SK-N-SH (cell line): ENCODE results near the gene TGFB2. TPM values are rescaled to one million over a fixed set of nuclear protein-coding genes. Genes with fewer than 3 reads are reported as not detected.

Experiments
- CTCF ChIA-PET: fragments of 300-600, 350-600 bp; formaldehyde crosslinking; extraction: SDS; loops from one replicate; lab custom pipeline; 2021; lab: Yijun Ruan, JAX
- POLR2A ChIA-PET: fragments of 350-600 bp; sonication (Branson Sonifier 250); formaldehyde crosslinking; extraction: SDS; loops from one replicate; lab custom pipeline; 2020; ENCODE audit warnings: antibody characterized with exemption, inconsistent platforms; lab: Yijun Ruan, JAX
- DNase-seq: peaks from one replicate; pipeline ENCODE4 v3.0.0; 2012
- H2AFZ ChIP-seq: fragments of 200-600 bp; sonication (generic); 2 replicates; pipeline ENCODE4 v1.8.1; 2016; ENCODE audit warnings: antibody characterized with exemption, mild to moderate bottlenecking, low read depth
- H3F3A ChIP-seq: fragments of 200-600 bp; sonication (generic); replicated peaks from 2 replicates; pipeline ENCODE3; 2016; ENCODE audit warnings: antibody characterized with exemption, mild to moderate bottlenecking; ENCODE audit not compliant: insufficient read depth
- H3K27ac ChIP-seq, 2 experiments: fragments of 200-500 bp in 1 of 2; fragments of 200-600 bp in 1 of 2; sonication (Bioruptor generic) in 1 of 2; sonication (generic), shearing (Covaris generic) in 1 of 2; 2 replicates each; pipeline versions ENCODE4 v1.5.1 to v1.6.1; 2014 to 2016; ENCODE audit warnings: low read depth in 2 of 2, inconsistent platforms in 1 of 2, low read length in 1 of 2, mild to moderate bottlenecking in 1 of 2, mixed read lengths in 1 of 2
- H3K27me3 ChIP-seq: fragments of 200-600 bp; sonication (generic), shearing (Covaris generic); 2 replicates; pipeline ENCODE4 v1.6.1; 2016; ENCODE audit warnings: mixed run types; ENCODE audit not compliant: insufficient read depth
- H3K36me3 ChIP-seq, 2 experiments: fragments of 200-500 bp in 1 of 2; fragments of 200-600 bp in 1 of 2; sonication (Bioruptor generic) in 1 of 2; sonication (generic) in 1 of 2; replicated peaks in 1 of 2; 2 replicates each; pipeline versions ENCODE3 to v1.5.1; 2014 to 2016; ENCODE audit warnings: low read length in 1 of 2, mild to moderate bottlenecking in 1 of 2; ENCODE audit not compliant: insufficient read depth in 2 of 2, control insufficient read depth in 1 of 2
- H3K4me1 ChIP-seq, 2 experiments: fragments of 200-500 bp in 1 of 2; fragments of 200-600 bp in 1 of 2; sonication (Bioruptor generic) in 1 of 2; sonication (generic), shearing (Covaris generic) in 1 of 2; 2 replicates each; pipeline versions ENCODE4 v1.5.1 to v1.6.1; 2014 to 2016; ENCODE audit warnings: low read depth in 1 of 2, low read length in 1 of 2, mixed run types in 1 of 2; ENCODE audit not compliant: insufficient read depth in 2 of 2, control insufficient read depth in 1 of 2
- H3K4me2 ChIP-seq: fragments of 200-600 bp; sonication (generic), shearing (Covaris generic); 2 replicates; pipeline ENCODE4 v1.6.1; 2017; ENCODE audit warnings: mixed run types
- H3K4me3 ChIP-seq, 2 experiments: fragments of 200-500 bp in 1 of 2; fragments of 200-600 bp in 1 of 2; sonication (Bioruptor generic) in 1 of 2; sonication (generic), shearing (Covaris generic) in 1 of 2; 2 replicates each; pipeline versions ENCODE4 v1.5.1 to v1.8.1; 2014 to 2016; ENCODE audit warnings: low read depth in 2 of 2, inconsistent platforms in 1 of 2, low read length in 1 of 2, mild to moderate bottlenecking in 1 of 2, mixed read lengths in 1 of 2, moderate library complexity in 1 of 2
- H3K79me2 ChIP-seq: fragments of 200-600 bp; sonication (generic); 2 replicates; pipeline ENCODE4 v1.8.1; 2017; ENCODE audit warnings: mild to moderate bottlenecking; ENCODE audit not compliant: insufficient read depth
- H3K9ac ChIP-seq: fragments of 200-600 bp; sonication (generic); 2 replicates; pipeline ENCODE4 v1.6.1; 2017; ENCODE audit warnings: mixed run types
- H3K9me2 ChIP-seq: fragments of 200-600 bp; sonication (generic); 2 replicates; pipeline ENCODE4 v1.6.1; 2017; ENCODE audit warnings: mixed run types
- H3K9me3 ChIP-seq: fragments of 200-600 bp; sonication (generic); 2 replicates; pipeline ENCODE4 v1.6.1; 2017; ENCODE audit warnings: mixed run types, mild to moderate bottlenecking, moderate library complexity
- H4K20me1 ChIP-seq: fragments of 200-600 bp; sonication (generic); 2 replicates; pipeline ENCODE4 v1.6.1; 2017; ENCODE audit warnings: mild to moderate bottlenecking, mixed run types; ENCODE audit not compliant: insufficient read depth
- EP300 ChIP-seq, 2 experiments: IDR thresholded peaks; 2 replicates each; pipeline versions ENCODE4 v1.4.0 to v1.6.1; 2012; ENCODE audit warnings: borderline replicate concordance in 1 of 2, low read depth in 1 of 2, low read length in 1 of 2
- EZH2phosphoT487 ChIP-seq: fragments of 200-600 bp; sonication (generic); IDR thresholded peaks from 2 replicates; pipeline ENCODE4 v1.6.1; 2017; ENCODE audit warnings: low read depth, mixed run types, mild to moderate bottlenecking, antibody characterized with exemption, moderate library complexity, borderline replicate concordance
- FOXJ3 ChIP-seq: sonication (generic); formaldehyde crosslinking; IDR thresholded peaks from 2 replicates; pipeline ENCODE4 v1.5.1; 2020; ENCODE audit warnings: mild to moderate bottlenecking, missing genetic modification reagents
- FOXM1 ChIP-seq: IDR thresholded peaks from 2 replicates; pipeline ENCODE4 v1.4.0; 2012; ENCODE audit warnings: low read depth, mild to moderate bottlenecking
- GABPA ChIP-seq: IDR thresholded peaks from 2 replicates; pipeline ENCODE4 v1.4.0; 2012; ENCODE audit warnings: low read depth, mild to moderate bottlenecking
- MEF2A ChIP-seq: IDR thresholded peaks from 2 replicates; pipeline ENCODE4 v1.4.0; 2012; ENCODE audit warnings: low read depth, borderline replicate concordance
- MXI1 ChIP-seq: IDR thresholded peaks from 2 replicates; pipeline ENCODE4 v1.6.1; 2012; ENCODE audit warnings: mild to moderate bottlenecking, low read depth, low read length, improper control_type of control experiment
- NFIC ChIP-seq: IDR thresholded peaks from 2 replicates; pipeline ENCODE4 v1.4.0; 2012; ENCODE audit warnings: borderline replicate concordance
- RCOR1 ChIP-seq: fragments of 150-350 bp; IDR thresholded peaks from 2 replicates; pipeline ENCODE4 v1.6.1; 2017; ENCODE audit warnings: antibody characterized with exemption, low read length
- RFX5 ChIP-seq: IDR thresholded peaks from 2 replicates; pipeline ENCODE4 v1.6.1; 2012; ENCODE audit warnings: mild to moderate bottlenecking, improper control_type of control experiment, low read length
- SIN3A ChIP-seq: IDR thresholded peaks from 2 replicates; pipeline ENCODE4 v1.6.1; 2012; ENCODE audit warnings: low read depth, mild to moderate bottlenecking, low read length, moderate library complexity, borderline replicate concordance
- TAF1 ChIP-seq: IDR thresholded peaks from 2 replicates; pipeline ENCODE4 v1.6.1; 2012; ENCODE audit warnings: low read depth, mild to moderate bottlenecking, low read length, moderate library complexity, borderline replicate concordance
- TCF12 ChIP-seq: IDR thresholded peaks from 2 replicates; pipeline ENCODE4 v1.4.0; 2012
- WGBS: methylation state at CpG from one replicate; pipeline ENCODE4 v1.1.6; 2017; ENCODE audit warnings: low lambda C conversion rate; 5-methylcytosine and 5-hydroxymethylcytosine counted together
- polyA plus RNA-seq, 3 experiments: library from polyadenylated mRNA; depleted of rRNA; stranded (reverse); fragments of >200 nt; gene quantifications; 2 replicates each; pipeline ENCODE4 v1.2.3, GENCODE V29; 2012
- TF ChIP-seq, protein P1 (sequence below): IDR thresholded peaks from 2 replicates; pipeline ENCODE4; 2012
- TF ChIP-seq, protein P2 (sequence below): IDR thresholded peaks from 2 replicates; pipeline ENCODE4 v1.4.0; 2012; ENCODE audit warnings: low read depth, borderline replicate concordance
- TF ChIP-seq, protein P3 (sequence below): IDR thresholded peaks from 2 replicates; pipeline ENCODE4 v1.4.0; 2012; ENCODE audit warnings: low read depth
- TF ChIP-seq, protein P4 (sequence below): fragments of 200-600 bp; sonication (generic); IDR thresholded peaks from 2 replicates; pipeline ENCODE4 v1.6.1; 2017; ENCODE audit warnings: antibody characterized with exemption, mild to moderate bottlenecking, moderate library complexity
- TF ChIP-seq, protein P5 (sequence below): IDR thresholded peaks from 2 replicates; pipeline ENCODE4 v1.4.0; 2012; ENCODE audit warnings: low read depth, borderline replicate concordance

The TGFB2 gene
- polyA plus RNA-seq, 1 of the 3 experiments (the other 2 are of a cell fraction) = 2.4 TPM

DNA sequence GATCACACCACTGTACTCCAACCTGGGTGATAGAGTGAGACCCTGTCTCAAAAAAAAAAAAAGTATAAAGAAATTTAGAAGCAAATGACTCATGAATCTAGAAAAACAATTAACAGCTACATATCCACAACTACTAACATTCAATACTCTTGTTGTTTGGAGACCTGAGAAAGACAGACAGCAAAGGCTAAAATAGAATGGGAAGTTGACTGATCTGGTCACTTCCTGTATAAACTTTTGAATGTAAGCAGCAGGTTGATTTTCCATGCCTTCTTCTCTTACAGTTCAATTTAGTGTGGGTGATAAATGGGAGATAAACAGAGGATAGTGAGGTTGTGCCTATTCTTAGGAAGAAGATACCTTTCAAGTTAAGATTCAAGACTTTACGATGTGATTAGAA lies 85.2 kb downstream of the TGFB2 start:
- DNase-seq = no peak
- no peak for TF ChIP-seq EZH2phosphoT487
- TF ChIP-seq, protein P1, sequence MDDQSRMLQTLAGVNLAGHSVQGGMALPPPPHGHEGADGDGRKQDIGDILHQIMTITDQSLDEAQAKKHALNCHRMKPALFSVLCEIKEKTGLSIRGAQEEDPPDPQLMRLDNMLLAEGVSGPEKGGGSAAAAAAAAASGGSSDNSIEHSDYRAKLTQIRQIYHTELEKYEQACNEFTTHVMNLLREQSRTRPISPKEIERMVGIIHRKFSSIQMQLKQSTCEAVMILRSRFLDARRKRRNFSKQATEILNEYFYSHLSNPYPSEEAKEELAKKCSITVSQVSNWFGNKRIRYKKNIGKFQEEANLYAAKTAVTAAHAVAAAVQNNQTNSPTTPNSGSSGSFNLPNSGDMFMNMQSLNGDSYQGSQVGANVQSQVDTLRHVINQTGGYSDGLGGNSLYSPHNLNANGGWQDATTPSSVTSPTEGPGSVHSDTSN = no peak
- no peak for TF ChIP-seq TCF12
- no peak for TF ChIP-seq GABPA
- TF ChIP-seq, protein P2, sequence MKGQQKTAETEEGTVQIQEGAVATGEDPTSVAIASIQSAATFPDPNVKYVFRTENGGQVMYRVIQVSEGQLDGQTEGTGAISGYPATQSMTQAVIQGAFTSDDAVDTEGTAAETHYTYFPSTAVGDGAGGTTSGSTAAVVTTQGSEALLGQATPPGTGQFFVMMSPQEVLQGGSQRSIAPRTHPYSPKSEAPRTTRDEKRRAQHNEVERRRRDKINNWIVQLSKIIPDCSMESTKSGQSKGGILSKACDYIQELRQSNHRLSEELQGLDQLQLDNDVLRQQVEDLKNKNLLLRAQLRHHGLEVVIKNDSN = no peak
- TF ChIP-seq NFIC = no peak
- TF ChIP-seq MEF2A = no peak
- TF ChIP-seq, protein P3, sequence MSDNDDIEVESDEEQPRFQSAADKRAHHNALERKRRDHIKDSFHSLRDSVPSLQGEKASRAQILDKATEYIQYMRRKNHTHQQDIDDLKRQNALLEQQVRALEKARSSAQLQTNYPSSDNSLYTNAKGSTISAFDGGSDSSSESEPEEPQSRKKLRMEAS = no peak
- no peak for TF ChIP-seq MXI1
- TF ChIP-seq SIN3A = no peak
- no peak for TF ChIP-seq EP300 (IDR thresholded peaks at IDR 0.05; ENCODE audit: borderline replicate concordance in 1 of 2, low read depth in 1 of 2, low read length in 1 of 2)
- no peak for TF ChIP-seq RCOR1
- no peak for TF ChIP-seq FOXM1
- no peak for TF ChIP-seq FOXJ3 (CRISPR knock-in tag)
- TF ChIP-seq TAF1 = no peak
- no peak overlapping the region for H3K27ac ChIP-seq
- H3K4me3 ChIP-seq = no peak overlapping the region
- H3K9ac ChIP-seq = no peak overlapping the region
- H3K9me3 ChIP-seq = no peaks in the 10 kb centered on the region
- peaks cover 0 to 7% of the 10 kb centered on the region in 2 experiments for H3K36me3 ChIP-seq
- peaks cover 7% of the 10 kb centered on the region for H3F3A ChIP-seq
- H3K27me3 ChIP-seq = no peaks in the 10 kb centered on the region
- H3K4me1 ChIP-seq = peaks cover 0 to 12% of the 10 kb centered on the region in 2 experiments; a peak in 2 of 4 replicates
- no peaks in the 10 kb centered on the region for H3K79me2 ChIP-seq
- ChIA-PET CTCF (no interaction called here), POLR2A (no interaction called here)
- no peak overlapping the region for H3K4me2 ChIP-seq
- WGBS = 93% methylated on average over 1 of the region's 1 CpG
- no peaks in the 10 kb centered on the region for H4K20me1 ChIP-seq
- H2AFZ ChIP-seq = no peak overlapping the region
- H3K9me2 ChIP-seq = no peaks in the 10 kb centered on the region

DNA sequence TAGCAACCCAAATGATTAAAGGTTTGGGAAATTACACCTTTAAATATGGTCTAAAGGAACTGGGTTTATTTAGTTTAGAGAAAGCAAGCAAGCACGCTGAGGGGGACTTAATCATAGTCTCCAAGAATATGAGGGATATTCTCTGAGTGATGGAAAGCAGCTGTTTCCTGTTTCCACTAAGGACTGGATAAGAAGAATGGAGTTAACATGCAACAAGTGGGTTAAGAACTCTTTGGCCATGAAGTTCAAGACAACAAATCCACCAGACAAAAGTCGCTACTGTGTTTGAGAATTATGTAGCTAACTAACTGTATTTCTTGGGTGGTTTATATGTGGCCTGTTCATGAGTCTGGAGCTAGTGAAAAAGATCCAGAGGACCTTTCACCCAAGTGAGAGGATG lies 85.7 kb downstream of the TGFB2 start:
- no peak overlapping the region for H3K4me2 ChIP-seq
- no peak overlapping the region for H3K9ac ChIP-seq

More for the DNA sequence above, 85.7 kb downstream of the TGFB2 start:
- Histone ChIP-seq H3K9me3 (no peaks in the 10 kb centered on the region), H3K4me1 (peaks cover 0 to 12% of the 10 kb centered on the region in 2 experiments; a peak in 2 of 4 replicates), H4K20me1 (no peaks in the 10 kb centered on the region), H3K79me2 (no peaks in the 10 kb centered on the region), H3K36me3 (peaks cover 0 to 7% of the 10 kb centered on the region in 2 experiments), H2AFZ (no peak overlapping the region), H3K27ac (no peak overlapping the region), H3F3A (peaks cover 7% of the 10 kb centered on the region), H3K9me2 (no peaks in the 10 kb centered on the region), H3K27me3 (no peaks in the 10 kb centered on the region), H3K4me3 (no peak overlapping the region)
- ChIA-PET CTCF (interaction anchor here (1.1 kb wide), 1 partner anchor 22 kb away, joined by 3 read pairs; no protein-coding TSS in a partner anchor), POLR2A (no interaction called here)
- no peak for DNase-seq
- WGBS = 87% methylated on average over 2 of the region's 2 CpGs
- no peak for TF ChIP-seq MEF2A
- TF ChIP-seq RCOR1 = no peak
- no peak for TF ChIP-seq MXI1
- TF ChIP-seq, protein P4, sequence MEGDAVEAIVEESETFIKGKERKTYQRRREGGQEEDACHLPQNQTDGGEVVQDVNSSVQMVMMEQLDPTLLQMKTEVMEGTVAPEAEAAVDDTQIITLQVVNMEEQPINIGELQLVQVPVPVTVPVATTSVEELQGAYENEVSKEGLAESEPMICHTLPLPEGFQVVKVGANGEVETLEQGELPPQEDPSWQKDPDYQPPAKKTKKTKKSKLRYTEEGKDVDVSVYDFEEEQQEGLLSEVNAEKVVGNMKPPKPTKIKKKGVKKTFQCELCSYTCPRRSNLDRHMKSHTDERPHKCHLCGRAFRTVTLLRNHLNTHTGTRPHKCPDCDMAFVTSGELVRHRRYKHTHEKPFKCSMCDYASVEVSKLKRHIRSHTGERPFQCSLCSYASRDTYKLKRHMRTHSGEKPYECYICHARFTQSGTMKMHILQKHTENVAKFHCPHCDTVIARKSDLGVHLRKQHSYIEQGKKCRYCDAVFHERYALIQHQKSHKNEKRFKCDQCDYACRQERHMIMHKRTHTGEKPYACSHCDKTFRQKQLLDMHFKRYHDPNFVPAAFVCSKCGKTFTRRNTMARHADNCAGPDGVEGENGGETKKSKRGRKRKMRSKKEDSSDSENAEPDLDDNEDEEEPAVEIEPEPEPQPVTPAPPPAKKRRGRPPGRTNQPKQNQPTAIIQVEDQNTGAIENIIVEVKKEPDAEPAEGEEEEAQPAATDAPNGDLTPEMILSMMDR = no peak
- TF ChIP-seq, protein P5, sequence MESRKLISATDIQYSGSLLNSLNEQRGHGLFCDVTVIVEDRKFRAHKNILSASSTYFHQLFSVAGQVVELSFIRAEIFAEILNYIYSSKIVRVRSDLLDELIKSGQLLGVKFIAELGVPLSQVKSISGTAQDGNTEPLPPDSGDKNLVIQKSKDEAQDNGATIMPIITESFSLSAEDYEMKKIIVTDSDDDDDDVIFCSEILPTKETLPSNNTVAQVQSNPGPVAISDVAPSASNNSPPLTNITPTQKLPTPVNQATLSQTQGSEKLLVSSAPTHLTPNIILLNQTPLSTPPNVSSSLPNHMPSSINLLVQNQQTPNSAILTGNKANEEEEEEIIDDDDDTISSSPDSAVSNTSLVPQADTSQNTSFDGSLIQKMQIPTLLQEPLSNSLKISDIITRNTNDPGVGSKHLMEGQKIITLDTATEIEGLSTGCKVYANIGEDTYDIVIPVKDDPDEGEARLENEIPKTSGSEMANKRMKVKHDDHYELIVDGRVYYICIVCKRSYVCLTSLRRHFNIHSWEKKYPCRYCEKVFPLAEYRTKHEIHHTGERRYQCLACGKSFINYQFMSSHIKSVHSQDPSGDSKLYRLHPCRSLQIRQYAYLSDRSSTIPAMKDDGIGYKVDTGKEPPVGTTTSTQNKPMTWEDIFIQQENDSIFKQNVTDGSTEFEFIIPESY = no peak
- TF ChIP-seq RFX5 = no peak
- TF ChIP-seq FOXJ3 (CRISPR knock-in tag) = no peak
- TF ChIP-seq TCF12 = no peak
